ENCODE data around the gene TRAF2.

DNA sequence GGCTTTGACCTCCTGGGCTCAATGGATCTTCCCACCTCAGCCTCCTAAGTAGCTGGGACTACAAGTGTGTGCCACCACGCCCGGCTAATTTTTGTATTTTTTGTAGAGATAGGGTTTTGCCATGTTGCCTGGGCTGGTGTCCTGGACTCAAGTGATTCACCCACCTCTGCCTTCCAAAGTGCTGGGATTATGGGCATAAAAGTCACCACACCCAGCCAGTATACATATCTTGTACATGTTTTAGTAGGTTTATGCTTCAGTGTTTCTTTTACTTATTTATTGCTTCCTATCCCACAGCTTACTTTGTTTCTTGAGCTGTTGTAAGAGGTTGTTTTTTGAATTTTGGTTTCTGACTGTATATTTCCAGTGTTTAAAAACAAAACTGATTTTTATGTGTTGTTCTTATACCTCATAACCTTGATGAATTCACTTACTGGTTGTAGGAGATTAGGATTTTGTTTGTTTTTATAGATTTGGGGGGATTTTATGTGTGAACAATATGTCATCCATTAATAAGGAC lies 45.4 kb downstream of the TRAF2 start:
- no peak for TF ChIP-seq EZH2 (IDR thresholded peaks at IDR 0.05; ENCODE audit: low read length, unreplicated experiment)
- TF ChIP-seq, protein P1, sequence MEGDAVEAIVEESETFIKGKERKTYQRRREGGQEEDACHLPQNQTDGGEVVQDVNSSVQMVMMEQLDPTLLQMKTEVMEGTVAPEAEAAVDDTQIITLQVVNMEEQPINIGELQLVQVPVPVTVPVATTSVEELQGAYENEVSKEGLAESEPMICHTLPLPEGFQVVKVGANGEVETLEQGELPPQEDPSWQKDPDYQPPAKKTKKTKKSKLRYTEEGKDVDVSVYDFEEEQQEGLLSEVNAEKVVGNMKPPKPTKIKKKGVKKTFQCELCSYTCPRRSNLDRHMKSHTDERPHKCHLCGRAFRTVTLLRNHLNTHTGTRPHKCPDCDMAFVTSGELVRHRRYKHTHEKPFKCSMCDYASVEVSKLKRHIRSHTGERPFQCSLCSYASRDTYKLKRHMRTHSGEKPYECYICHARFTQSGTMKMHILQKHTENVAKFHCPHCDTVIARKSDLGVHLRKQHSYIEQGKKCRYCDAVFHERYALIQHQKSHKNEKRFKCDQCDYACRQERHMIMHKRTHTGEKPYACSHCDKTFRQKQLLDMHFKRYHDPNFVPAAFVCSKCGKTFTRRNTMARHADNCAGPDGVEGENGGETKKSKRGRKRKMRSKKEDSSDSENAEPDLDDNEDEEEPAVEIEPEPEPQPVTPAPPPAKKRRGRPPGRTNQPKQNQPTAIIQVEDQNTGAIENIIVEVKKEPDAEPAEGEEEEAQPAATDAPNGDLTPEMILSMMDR (conservative IDR thresholded peaks at IDR 0.05; ENCODE audit: low read depth, low read length): no peak
- no peak for TF ChIP-seq EZH2phosphoT487 (IDR thresholded peaks at IDR 0.05; ENCODE audit: borderline replicate concordance, low read length)

Measured in PC-3 (cell line).